Ovary (tissue), 9 donors: ENCODE data around the gene HIPK2. TPM values are rescaled to one million over a fixed set of nuclear protein-coding genes. Genes with fewer than 3 reads are reported as not detected.

Source experiments
- DNase-seq, 5 donors: peaks; one replicate each; pipeline ENCODE4 v3.0.0-alpha.2; 2019 to 2020
- H3K27ac ChIP-seq, 2 donors: fragments of 200-600 bp; one replicate each; pipeline versions ENCODE4 v1.5.1 to v1.8.0; 2019 to 2022
- H3K27me3 ChIP-seq: fragments of 200-600 bp; one replicate; pipeline ENCODE4 v1.8.0; 2022
- H3K36me3 ChIP-seq: fragments of 200-600 bp; sonication (generic); one replicate; pipeline ENCODE4 v1.5.1; 2019
- H3K4me1 ChIP-seq: one replicate; pipeline ENCODE4 v1.8.1; 2013; ENCODE audit warnings: mild to moderate bottlenecking, moderate library complexity; ENCODE audit not compliant: insufficient read depth
- H3K4me3 ChIP-seq: fragments of 200-600 bp; sonication (generic); one replicate; pipeline ENCODE4 v1.5.1; 2017
- H3K9me3 ChIP-seq, 2 donors: fragments of 200-600 bp in 1 of 2; sonication (generic) in 1 of 2; one replicate each; pipeline versions ENCODE4 v1.5.1 to v1.8.1; 2013 to 2019; ENCODE audit warnings: mild to moderate bottlenecking in 1 of 2, moderate library complexity in 1 of 2
- CTCF ChIP-seq, 3 donors: fragments of 450-650 bp in 2 of 3; fragments of 200-600 bp in 1 of 3; IDR thresholded peaks; one replicate each; pipeline versions ENCODE4 v1.5.1 to v1.8.0; 2016 to 2022; ENCODE audit warnings: antibody characterized with exemption in 3 of 3, mild to moderate bottlenecking in 1 of 3
- EP300 ChIP-seq: sonication (generic); formaldehyde crosslinking; IDR thresholded peaks from one replicate; pipeline ENCODE4 v1.6.1; 2017; ENCODE audit warnings: antibody characterized with exemption
- POLR2A ChIP-seq: fragments of 450-650 bp; IDR thresholded peaks from one replicate; pipeline ENCODE4 v1.6.1; 2017; ENCODE audit warnings: antibody characterized with exemption, mild to moderate bottlenecking, moderate library complexity
- WGBS, 3 donors: extraction: QIAGEN DNeasy Blood & Tissue Kit in 1 of 3; methylation state at CpG; one replicate each; pipeline versions ENCODE4 v1.1.5 to v1.1.7; 2013 to 2017; 5-methylcytosine and 5-hydroxymethylcytosine counted together
- intact Hi-C, 4 donors: fragments of 100-400 bp; cut with DNase I; formaldehyde crosslinking; loops; one replicate each; pipeline versions ENCODE4 v1.11.0 to v1.15.1; 2022 to 2023
- polyA plus RNA-seq, 2 donors: library from polyadenylated mRNA; stranded (reverse); fragments of 200-250 nt in 1 of 2; fragments of 350-450 nt in 1 of 2; fragmentation: Illumina TruSeq in 1 of 2; extraction: RNeasy Lipid Tissue Mini Kit (QIAGEN cat#74804) in 1 of 2; gene quantifications; one replicate each; pipeline ENCODE4 v1.2.3, GENCODE V29; 2013 to 2014
- total RNA-seq, 7 donors: library from RNA; depleted of rRNA in 2 of 7; stranded (reverse); fragments of >200 nt in 2 of 7; fragmentation: NEBNext Ultra II Directional in 3 of 7; extraction: Animal tissue kit (Norgen Biotek cat#: 25700) in 3 of 7; gene quantifications; one replicate each; pipeline versions ENCODE4 v1.1.0 to v1.2.4, GENCODE V29; 2016 to 2023
- donor health status: DM: no; HTN: no; CAD: no; lungs with moderate emphysema.
- donor health status: DM: no; HTN: no; CAD: no.
- donor health status: Bipolar disorder and iron deficiency.
- donor health status: DM: yes; HTN: yes; CAD: no.
- donor health status: DM: no; HTN: no; CAD: no.
- donor health status: DM: yes; HTN: yes; CAD: no.

Gene HIPK2
- total and polyA plus RNA-seq, 9 donors, result 7.3 to 38.4 (median 28.1) TPM

- Histone ChIP-seq H3K27me3 (no peaks in the 10 kb centered on the region), H3K9me3 (no peaks in the 10 kb centered on the region), H3K4me1 (peaks cover 2% of the 10 kb centered on the region), H3K36me3 (no peaks in the 10 kb centered on the region), H3K27ac (no peak overlapping the region), H3K4me3 (no peak overlapping the region)
- TF ChIP-seq CTCF (IDR thresholded peaks at IDR 0.05) (no peak), EP300 (no peak), POLR2A (no peak)
- 97 to 98% (median 98%) methylated on average over 9 of the region's 9 CpGs for WGBS, 3 donors
- intact Hi-C loops, result no loop called here
- DNase-seq, result no peak
These were observed 45.1 kb upstream of the HIPK2 start for GRCh38 chr7:139822855-139823254.

- intact Hi-C loops, result no loop called here
- Histone ChIP-seq H3K27ac (no peak overlapping the region), H3K4me3 (no peak overlapping the region), H3K36me3 (no peaks in the 10 kb centered on the region), H3K27me3 (no peaks in the 10 kb centered on the region), H3K9me3 (no peaks in the 10 kb centered on the region), H3K4me1 (peaks cover 2% of the 10 kb centered on the region)
- TF ChIP-seq POLR2A (no peak), CTCF (IDR thresholded peaks at IDR 0.05) (no peak), EP300 (no peak)
- DNase-seq, result no peak
- 74 to 85% (median 76%) methylated on average over 14 of the region's 14 CpGs for WGBS, 3 donors
These were observed 43.7 kb upstream of the HIPK2 start for GRCh38 chr7:139821349-139822105.

GRCh38 chr7:139820089-139820488 is 42.3 kb upstream of the HIPK2 start:
- DNase-seq, result no peak
- H3K4me1 ChIP-seq, result no peaks in the 10 kb centered on the region
- no peaks in the 10 kb centered on the region for H3K36me3 ChIP-seq
- no peak overlapping the region for H3K27ac ChIP-seq
- H3K27me3 ChIP-seq, result no peaks in the 10 kb centered on the region
- no peak for TF ChIP-seq POLR2A
- no peaks in the 10 kb centered on the region for H3K9me3 ChIP-seq
- H3K4me3 ChIP-seq, result no peak overlapping the region
- intact Hi-C loops, result no loop called here
- WGBS, 3 donors, result 87 to 96% (median 87%) methylated on average over 4 of the region's 4 CpGs

- Histone ChIP-seq H3K36me3 (no peaks in the 10 kb centered on the region), H3K9me3 (no peaks in the 10 kb centered on the region), H3K27ac (no peak overlapping the region), H3K27me3 (no peaks in the 10 kb centered on the region), H3K4me1 (no peaks in the 10 kb centered on the region), H3K4me3 (no peak overlapping the region)
- no peak for DNase-seq
- TF ChIP-seq POLR2A, result no peak
- intact Hi-C loops, result no loop called here
- 90 to 93% (median 92%) methylated on average over 10 of the region's 10 CpGs for WGBS, 3 donors
These were observed 39.5 kb upstream of the HIPK2 start for GRCh38 chr7:139817249-139817648.

GRCh38 chr7:139813689-139814088 is 35.9 kb upstream of the HIPK2 start:
- intact Hi-C loops, result no loop called here
- no peaks in the 10 kb centered on the region for H3K36me3 ChIP-seq

More at GRCh38 chr7:139813689-139814088, 35.9 kb upstream of the HIPK2 start:
- Histone ChIP-seq H3K4me1 (no peaks in the 10 kb centered on the region), H3K27ac (no peak overlapping the region), H3K9me3 (no peaks in the 10 kb centered on the region), H3K27me3 (no peaks in the 10 kb centered on the region), H3K4me3 (no peak overlapping the region)
- TF ChIP-seq POLR2A (no peak), CTCF (IDR thresholded peaks at IDR 0.05) (no peak), EP300 (no peak)
- WGBS, 3 donors, result 95 to 99% (median 96%) methylated on average over 2 of the region's 2 CpGs
- no peak for DNase-seq
